Measurements from ENCODE around the gene ING1.

The ING1 gene

GRCh38 chr13:110756219-110756631, 42.7 kb downstream of the ING1 start:
- TF ChIP-seq EGR1 (IDR thresholded peaks at IDR 0.05) (no peak), NFIC (IDR thresholded peaks at IDR 0.05) (no peak), TAF1 (IDR thresholded peaks at IDR 0.05; ENCODE audit: low read depth) (no peak), TCF12 (IDR thresholded peaks at IDR 0.05; ENCODE audit: low read depth) (no peak), FOXM1 (IDR thresholded peaks at IDR 0.05; ENCODE audit: borderline replicate concordance, low read depth) (no peak), USF1 (IDR thresholded peaks at IDR 0.05) (no peak), CEBPB (IDR thresholded peaks at IDR 0.05) (no peak), MAX (IDR thresholded peaks at IDR 0.05) (no peak), YY1 (IDR thresholded peaks at IDR 0.05; ENCODE audit: low read depth) (no peak), RAD21 (IDR thresholded peaks at IDR 0.05; ENCODE audit: low read depth) (no peak), CREB1 (IDR thresholded peaks at IDR 0.05; ENCODE audit: low read depth) (no peak), ZBTB7A (IDR thresholded peaks at IDR 0.05; ENCODE audit: low read depth) (no peak)

- no peak for TF ChIP-seq USF1 (IDR thresholded peaks at IDR 0.05)
- TF ChIP-seq TEAD4 (IDR thresholded peaks at IDR 0.05): no peak
- TF ChIP-seq YY1 (IDR thresholded peaks at IDR 0.05; ENCODE audit: low read depth): no peak
- no peak for TF ChIP-seq RAD21 (IDR thresholded peaks at IDR 0.05; ENCODE audit: low read depth)
- TF ChIP-seq EGR1 (IDR thresholded peaks at IDR 0.05): no peak
- TF ChIP-seq CEBPB (IDR thresholded peaks at IDR 0.05): no peak
- TF ChIP-seq CREB1 (IDR thresholded peaks at IDR 0.05; ENCODE audit: low read depth): no peak
- TF ChIP-seq EP300 (IDR thresholded peaks at IDR 0.05; ENCODE audit: borderline replicate concordance): no peak
- TF ChIP-seq FOXM1 (IDR thresholded peaks at IDR 0.05; ENCODE audit: borderline replicate concordance, low read depth): no peak
- no peak for TF ChIP-seq NFIC (IDR thresholded peaks at IDR 0.05)
- no peak for TF ChIP-seq TAF1 (IDR thresholded peaks at IDR 0.05; ENCODE audit: low read depth)
- TF ChIP-seq MAX (IDR thresholded peaks at IDR 0.05): no peak
- TF ChIP-seq TCF12 (IDR thresholded peaks at IDR 0.05; ENCODE audit: low read depth): no peak
Measured at GRCh38 chr13:110757296-110757695, 43.8 kb downstream of the ING1 start.

- no peak for TF ChIP-seq CEBPB (IDR thresholded peaks at IDR 0.05)
- TF ChIP-seq EGR1 (IDR thresholded peaks at IDR 0.05): no peak
- no peak for TF ChIP-seq YY1 (IDR thresholded peaks at IDR 0.05; ENCODE audit: low read depth)
- no peak for TF ChIP-seq TCF12 (IDR thresholded peaks at IDR 0.05; ENCODE audit: low read depth)
- TF ChIP-seq ZBTB7A (IDR thresholded peaks at IDR 0.05; ENCODE audit: low read depth): no peak
- no peak for TF ChIP-seq TAF1 (IDR thresholded peaks at IDR 0.05; ENCODE audit: low read depth)
- no peak for TF ChIP-seq TEAD4 (IDR thresholded peaks at IDR 0.05)
- no peak for TF ChIP-seq USF1 (IDR thresholded peaks at IDR 0.05)
- TF ChIP-seq REST (IDR thresholded peaks at IDR 0.05; ENCODE audit: low read depth): no peak
- no peak for TF ChIP-seq CREB1 (IDR thresholded peaks at IDR 0.05; ENCODE audit: low read depth)
- no peak for TF ChIP-seq EP300 (IDR thresholded peaks at IDR 0.05; ENCODE audit: borderline replicate concordance)
- no peak for TF ChIP-seq RAD21 (IDR thresholded peaks at IDR 0.05; ENCODE audit: low read depth)
- no peak for TF ChIP-seq FOXM1 (IDR thresholded peaks at IDR 0.05; ENCODE audit: borderline replicate concordance, low read depth)
- no peak for TF ChIP-seq NFIC (IDR thresholded peaks at IDR 0.05)
- TF ChIP-seq MAX (IDR thresholded peaks at IDR 0.05): no peak
Measured at GRCh38 chr13:110758195-110758805, 44.8 kb downstream of the ING1 start.

GRCh38 chr13:110759710-110760109, 46.2 kb downstream of the ING1 start:
- no peak for TF ChIP-seq CEBPB (IDR thresholded peaks at IDR 0.05)
- no peak for TF ChIP-seq REST (IDR thresholded peaks at IDR 0.05; ENCODE audit: low read depth)
- no peak for TF ChIP-seq EGR1 (IDR thresholded peaks at IDR 0.05)
- no peak for TF ChIP-seq TEAD4 (IDR thresholded peaks at IDR 0.05)
- no peak for TF ChIP-seq YY1 (IDR thresholded peaks at IDR 0.05; ENCODE audit: low read depth)
- TF ChIP-seq USF1 (IDR thresholded peaks at IDR 0.05): no peak
- no peak for TF ChIP-seq TCF12 (IDR thresholded peaks at IDR 0.05; ENCODE audit: low read depth)
- TF ChIP-seq EP300 (IDR thresholded peaks at IDR 0.05; ENCODE audit: borderline replicate concordance): no peak
- no peak for TF ChIP-seq CREB1 (IDR thresholded peaks at IDR 0.05; ENCODE audit: low read depth)
- no peak for TF ChIP-seq TAF1 (IDR thresholded peaks at IDR 0.05; ENCODE audit: low read depth)
- no peak for TF ChIP-seq MAX (IDR thresholded peaks at IDR 0.05)

Data from Ishikawa (cell line).